GM12801 (cell line): Measurements from ENCODE around the gene LRIG3.

Experiments used
- CTCF ChIP-seq: IDR thresholded peaks from one replicate; pipeline ENCODE4 v1.5.1; 2011; ENCODE audit warnings: control low read depth; ENCODE audit not compliant: insufficient read length; ENCODE audit errors: extremely low read depth

Gene LRIG3

DNA sequence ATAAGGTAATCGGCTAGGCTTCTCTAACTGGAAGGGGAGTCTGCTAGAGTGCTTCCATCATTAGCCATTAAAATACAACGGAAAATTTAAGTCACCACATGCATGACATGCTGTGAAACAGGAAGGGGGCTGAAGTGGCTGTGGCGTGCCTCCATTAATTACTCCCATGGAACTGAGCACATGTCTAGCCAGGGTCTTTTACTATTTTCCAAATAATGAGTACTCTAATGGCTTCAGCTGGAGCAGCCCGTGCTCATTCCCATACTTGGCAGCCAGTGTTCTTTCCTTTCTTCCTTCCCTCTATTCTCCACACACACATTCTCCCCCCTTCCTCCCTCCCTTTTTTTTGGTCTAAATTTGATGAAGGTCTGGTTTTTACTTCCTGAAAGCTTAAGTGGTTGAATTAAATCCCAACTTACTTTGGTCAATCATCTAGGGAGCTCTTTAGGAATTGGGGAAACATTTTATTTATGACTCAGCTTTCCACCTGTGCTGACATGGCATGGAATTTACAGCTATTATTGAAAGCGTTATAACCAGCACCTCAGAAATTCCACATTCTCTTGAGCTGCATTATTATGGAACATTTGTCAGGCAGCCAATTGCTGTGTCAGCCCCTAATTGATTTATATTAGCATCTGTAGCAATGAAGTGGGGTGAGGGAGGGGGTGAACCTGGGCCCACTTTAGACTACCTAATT lies 72.3 kb downstream of the LRIG3 start:
- TF ChIP-seq CTCF = no peak

DNA sequence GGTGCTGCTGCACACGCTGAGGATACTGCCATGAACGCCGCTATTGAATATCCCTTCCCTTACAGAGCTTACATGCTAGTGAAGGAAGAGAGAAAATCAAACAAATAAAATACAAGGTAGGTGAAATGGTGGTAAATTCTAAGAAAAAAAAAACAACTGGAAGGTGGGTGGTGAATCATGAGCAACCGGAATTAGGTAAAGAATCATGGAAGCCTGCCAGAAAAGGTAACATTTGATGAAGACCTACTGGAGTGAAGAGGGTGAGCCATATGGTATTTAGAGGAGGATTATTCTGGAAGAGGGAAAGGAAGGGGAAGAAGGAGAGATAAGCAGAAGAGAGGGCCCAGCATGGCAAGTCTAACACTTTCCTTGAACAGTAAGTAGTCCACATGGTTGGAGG lies 76.1 kb downstream of the LRIG3 start:
- TF ChIP-seq CTCF = no peak

- no peak for TF ChIP-seq CTCF
Measured at GRCh38 chr12:58841058-58841798, 79.1 kb downstream of the LRIG3 start.

- no peak for TF ChIP-seq CTCF
Measured at GRCh38 chr12:58833853-58834252, 86.5 kb downstream of the LRIG3 start.

GRCh38 chr12:58832920-58833319 lies 87.4 kb downstream of the LRIG3 start:
- no peak for TF ChIP-seq CTCF
